HG02759 (cell line): ENCODE measurements around the gene CWC27.

Source experiments
- ATAC-seq: cut with Tn5 transposase; IDR thresholded peaks from one replicate; pipeline ENCODE4 v1.9.1; 2021; ENCODE audit warnings: mild to moderate bottlenecking, moderate library complexity; ENCODE audit not compliant: unreplicated experiment

Gene CWC27

DNA sequence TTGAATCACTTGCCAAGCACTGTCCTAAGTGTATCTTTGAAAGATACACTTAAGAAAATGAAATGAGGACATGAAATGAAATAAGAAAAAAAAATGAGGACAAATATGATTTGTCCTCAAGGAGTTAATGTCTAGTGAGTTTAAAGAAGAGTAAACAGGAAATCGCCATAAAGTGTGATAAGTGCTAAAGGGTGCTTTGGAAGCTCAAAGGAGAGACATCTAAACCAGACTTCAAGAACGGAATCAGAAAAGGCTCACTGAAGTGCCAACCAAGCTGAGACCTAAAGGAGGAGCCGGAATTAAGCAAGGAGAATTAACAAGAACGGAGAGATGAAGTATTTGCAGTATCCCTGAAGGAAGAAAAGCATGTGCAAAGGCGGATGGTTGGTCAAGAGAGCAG is 200.8 kb downstream of the CWC27 start:
- no peak for ATAC-seq

DNA sequence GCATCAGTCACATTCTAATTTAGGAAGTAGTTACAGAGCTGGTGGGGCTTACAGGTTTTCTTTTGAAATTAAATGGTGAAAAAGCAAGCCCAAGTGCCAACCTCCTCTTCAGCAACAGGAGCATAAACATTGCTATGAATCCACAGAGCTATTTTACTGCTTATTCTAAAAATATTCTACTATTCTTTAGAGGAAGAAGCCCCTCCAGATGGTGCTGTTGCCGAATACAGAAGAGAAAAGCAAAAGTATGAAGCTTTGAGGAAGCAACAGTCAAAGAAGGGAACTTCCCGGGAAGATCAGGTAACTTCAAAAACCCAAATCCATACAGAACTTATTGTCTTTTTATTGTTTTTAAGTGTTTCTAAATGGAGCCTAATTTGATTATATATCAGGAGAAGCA is 202.8 kb downstream of the CWC27 start:
- no peak for ATAC-seq

DNA sequence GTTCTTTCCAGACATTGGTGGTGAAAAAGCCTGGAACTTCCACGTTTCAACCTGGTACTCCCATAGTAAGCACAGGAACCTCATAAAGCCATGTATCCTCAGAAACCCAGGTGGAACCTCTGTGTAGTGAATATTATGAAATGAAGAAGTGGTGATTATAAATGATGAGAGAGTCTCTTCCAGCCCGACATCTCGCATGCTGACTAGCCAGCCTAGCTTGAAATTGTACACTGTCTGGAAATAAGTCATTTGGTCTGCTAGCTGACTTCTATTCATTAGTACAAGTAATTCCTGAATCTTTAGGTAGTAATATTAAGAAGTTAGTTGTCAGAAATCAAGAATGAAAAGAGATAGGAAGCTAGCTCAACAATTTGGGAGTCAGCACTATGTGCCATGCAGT is 203.3 kb downstream of the CWC27 start:
- no peak for ATAC-seq

DNA sequence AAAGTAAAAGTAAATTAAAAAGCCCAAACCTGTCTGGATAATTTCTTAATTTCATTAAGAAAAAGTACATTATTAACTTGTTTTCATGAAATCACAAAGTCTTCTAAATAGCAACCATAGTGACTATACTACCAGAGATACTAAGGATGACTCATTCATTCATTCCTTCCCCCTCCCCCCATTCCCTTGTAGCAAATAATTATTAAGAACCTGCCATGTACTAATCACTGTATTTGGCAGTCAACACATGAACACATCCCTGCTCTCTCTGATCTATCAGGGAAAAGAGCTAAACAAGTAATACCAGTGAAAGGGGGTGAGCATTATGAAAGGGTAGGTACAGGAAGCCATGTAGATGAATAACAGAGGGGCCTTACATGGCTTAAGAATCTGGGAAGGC is 203.9 kb downstream of the CWC27 start:
- ATAC-seq, result no peak

DNA sequence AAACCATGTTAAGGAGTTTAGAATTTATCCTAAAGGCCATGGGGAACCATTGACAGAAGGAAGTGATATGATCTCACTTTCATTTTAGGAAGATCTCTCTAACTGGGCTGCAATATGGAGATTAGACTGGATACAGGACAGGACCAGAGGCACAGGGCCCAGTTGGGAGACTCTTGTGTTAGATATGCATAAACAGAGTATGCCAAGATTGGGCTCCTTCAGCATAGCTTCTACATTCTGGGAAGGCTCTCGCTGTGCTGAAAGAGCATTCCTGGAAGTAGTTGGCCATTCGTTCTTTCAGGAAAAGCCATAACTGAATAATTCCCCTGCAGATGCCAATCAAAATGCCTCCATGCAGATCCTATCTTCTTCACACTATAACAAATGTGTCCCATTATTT is 204.5 kb downstream of the CWC27 start:
- no peak for ATAC-seq

DNA sequence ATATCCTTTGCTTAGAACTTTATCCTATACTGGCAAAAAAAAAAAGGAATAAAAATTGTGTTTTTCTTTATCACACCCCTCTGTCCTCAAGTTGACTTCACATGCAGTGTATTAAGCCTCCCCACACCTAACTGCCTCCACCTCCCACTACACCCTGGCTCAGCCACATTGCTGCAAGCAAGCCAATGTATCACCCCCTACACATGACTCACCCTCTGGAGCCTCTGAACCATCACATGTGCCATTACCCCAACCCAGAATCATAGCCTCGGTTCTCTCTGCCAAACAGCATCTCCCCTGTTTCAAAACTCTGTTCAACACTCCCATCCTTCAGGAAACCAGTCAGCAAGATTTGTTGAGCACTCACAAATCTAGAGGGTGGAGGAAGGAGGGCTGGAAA is 209.0 kb downstream of the CWC27 start:
- ATAC-seq, result no peak

DNA sequence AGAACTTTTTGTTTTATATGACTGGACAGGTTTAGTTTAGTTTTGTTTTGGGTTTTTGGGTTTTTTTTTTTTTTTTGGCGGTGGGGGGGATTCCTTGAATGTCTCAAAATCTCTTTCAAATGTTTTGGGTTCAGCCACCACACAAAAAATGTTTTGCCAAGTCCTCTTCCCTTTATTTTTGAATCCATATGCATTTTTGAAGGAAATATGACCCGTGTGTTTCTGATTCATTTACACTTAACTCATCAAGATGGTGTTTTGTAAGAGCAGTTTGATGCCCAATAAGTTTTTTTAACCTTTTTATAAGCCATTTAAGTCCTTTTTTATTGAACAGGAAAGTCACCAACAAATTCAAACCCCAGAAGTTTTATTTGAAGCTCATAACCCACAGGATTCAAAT is 209.8 kb downstream of the CWC27 start:
- ATAC-seq, result no peak

DNA sequence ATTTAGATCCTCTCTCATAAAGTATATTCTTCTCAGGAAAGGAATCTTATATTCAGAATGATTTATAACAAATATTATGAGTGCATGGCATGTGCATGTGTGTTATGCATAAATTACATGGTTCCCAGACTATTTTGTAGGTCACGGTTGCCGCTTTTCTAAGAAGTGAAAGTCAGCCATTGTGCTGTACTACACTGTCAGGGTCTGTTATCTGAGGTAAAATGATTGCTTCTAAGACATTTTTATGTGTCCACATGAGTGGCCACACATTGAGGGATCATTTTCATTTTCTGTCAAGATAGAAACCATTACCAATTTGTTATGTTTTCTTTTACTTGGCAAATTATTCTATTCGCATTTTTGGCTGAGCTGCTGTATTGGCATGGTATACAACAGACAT is 210.8 kb downstream of the CWC27 start:
- no peak for ATAC-seq

DNA sequence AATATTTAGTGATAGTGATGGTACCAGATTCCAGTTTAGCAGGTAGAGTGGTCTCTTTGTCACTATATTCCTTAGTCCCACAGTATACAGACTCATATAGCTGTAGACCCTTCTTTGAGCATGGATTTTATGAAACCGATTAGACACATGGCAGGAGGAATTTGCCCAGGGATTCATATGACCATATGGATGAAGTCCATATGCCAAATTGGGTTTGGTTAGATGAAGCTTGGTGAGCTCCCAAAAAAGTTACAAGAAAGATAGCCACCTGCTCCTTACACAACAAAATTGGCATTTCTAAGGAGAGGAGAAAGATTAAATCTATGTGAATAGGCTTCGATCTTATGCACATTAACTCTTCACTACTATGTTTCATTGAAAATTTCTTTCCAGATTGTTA is 211.4 kb downstream of the CWC27 start:
- no peak for ATAC-seq

DNA sequence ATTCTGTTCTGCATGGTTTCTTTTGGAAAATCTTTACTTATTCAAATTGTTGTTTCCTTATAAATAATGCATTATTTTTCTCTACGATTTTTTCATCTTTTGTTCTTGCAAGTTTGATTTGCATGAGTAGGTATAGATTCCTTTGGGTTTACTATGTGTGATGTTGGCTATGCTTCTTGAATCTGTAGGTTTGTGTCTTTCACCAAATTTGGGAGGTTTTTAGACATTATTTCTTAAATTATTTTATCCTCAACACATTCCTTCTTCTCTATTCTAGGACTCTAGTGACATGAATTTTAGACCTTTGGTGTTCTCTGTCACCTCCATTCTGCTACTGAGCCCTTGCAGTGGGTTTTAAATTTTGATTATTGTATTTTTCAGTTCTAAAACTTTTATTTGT is 219.0 kb downstream of the CWC27 start:
- no peak for ATAC-seq

DNA sequence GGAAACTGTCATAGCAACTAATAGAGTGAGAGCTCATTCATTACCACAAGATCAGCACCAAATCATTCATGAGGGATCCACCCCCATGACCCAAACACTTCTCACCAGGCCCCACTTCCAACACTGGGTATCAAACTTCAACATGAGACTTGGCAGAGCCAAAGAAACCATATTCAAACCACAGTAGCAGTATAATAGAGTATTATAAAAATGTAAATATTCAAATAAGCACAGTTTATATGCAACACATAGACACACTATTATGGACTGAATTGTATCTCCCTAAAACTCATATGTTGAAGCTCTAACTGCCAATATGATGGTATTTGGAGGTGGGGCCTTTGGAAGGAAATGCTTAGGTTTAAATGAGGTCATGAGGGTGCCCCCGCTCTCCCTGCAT is 240.5 kb downstream of the CWC27 start:
- ATAC-seq, result no peak

DNA sequence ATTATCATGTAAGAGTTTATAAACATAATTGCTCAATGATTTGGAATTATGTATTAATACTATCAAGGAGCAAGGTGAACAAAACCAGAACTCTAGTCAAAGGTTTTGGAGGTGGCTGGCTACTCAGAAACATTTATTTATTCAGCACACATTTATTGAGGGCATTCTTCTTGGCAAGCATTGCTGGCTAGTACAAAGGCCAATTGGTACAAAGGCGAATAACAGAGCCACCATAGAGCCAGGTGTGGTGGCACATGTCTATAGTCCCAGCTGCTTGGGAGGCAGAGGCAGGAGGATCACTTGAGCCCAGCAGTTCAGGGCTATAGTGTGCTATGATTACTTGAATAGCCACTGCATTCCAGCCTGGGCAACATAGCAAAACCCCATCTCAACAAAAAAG is 242.1 kb downstream of the CWC27 start:
- ATAC-seq, result no peak

DNA sequence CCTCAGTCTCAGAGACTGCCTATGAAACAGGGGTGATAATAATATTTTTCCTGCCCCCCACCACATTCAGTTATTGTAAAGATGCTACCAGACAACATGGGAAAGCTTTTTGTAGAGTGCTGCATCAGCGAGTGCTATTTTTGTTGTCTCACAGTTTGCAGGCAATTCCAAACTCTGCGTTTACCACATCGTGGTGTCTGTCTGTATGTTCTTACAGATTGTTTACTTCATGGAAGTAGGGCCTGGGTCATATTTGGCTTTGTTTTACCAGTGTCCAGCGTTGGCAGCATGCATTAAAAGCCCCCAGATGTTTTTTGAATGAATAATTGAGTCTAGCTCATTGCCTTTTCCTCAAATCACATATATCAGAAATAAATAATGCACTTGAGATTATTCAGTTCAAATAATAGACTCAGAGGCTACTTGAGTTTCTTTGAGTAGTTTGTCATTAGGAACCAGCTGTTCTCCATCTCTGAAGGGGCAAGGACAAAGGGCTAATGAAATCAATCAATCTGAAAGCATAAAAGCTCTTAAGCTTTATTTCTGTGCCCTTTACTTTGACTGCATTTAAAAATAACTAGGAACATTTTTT is 243.7 kb downstream of the CWC27 start:
- no peak for ATAC-seq

DNA sequence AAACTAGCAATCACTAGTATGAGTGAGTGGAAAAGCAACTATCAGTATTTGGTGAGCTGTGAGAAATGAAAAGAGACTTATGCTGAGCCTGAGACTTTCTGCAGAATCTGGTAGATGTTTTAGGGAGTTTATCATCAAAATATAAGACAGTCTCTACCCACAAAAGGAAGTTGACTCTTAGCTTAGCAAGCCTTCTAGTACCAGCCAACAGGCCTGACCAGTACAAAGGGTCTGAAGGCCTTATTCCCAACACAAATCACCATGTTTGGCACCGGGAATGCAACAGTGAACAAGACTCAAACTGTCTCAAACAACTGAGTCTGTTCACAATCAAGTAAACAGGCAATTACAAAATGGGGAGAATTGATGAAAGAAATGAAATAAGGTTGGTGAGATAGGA is 244.4 kb downstream of the CWC27 start:
- ATAC-seq, result no peak

DNA sequence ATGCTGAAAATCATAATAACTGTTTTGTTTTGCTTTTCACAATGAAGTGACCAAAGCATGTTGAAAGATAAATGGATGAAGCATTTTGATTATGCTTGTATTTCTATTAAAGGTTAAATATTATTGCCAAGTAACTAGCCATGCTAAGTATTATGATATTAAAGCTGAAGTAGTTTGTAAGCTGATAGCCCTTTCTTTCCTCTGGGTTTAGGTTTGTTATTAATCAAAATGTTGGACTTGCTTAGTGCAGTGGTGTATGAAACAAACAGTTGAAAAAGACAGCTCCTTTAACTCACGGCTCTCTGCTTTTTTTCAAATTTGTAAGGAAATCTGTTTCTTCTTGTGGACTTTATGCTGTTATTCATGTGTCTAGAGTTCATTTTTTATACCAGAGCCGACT is 246.0 kb downstream of the CWC27 start:
- ATAC-seq, result no peak

DNA sequence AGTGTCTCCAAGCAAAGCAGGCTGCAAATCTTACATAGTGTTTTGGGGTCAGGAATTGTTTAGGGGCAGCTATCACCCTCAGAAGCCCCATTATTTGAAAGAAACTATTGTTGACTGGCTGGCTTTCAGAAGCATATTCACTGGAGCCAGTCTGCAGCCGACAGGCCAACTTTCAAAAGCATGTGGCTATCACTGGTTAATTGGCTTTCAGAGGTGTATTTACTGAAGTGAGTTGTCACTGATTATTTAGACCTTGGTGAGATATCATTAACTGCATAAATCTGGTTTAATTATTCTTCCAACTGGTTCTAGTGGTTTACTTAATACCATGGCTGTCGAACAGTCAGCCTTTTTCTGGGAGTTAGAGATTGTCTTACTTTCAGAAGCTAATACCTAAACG is 247.0 kb downstream of the CWC27 start:
- ATAC-seq, result no peak

DNA sequence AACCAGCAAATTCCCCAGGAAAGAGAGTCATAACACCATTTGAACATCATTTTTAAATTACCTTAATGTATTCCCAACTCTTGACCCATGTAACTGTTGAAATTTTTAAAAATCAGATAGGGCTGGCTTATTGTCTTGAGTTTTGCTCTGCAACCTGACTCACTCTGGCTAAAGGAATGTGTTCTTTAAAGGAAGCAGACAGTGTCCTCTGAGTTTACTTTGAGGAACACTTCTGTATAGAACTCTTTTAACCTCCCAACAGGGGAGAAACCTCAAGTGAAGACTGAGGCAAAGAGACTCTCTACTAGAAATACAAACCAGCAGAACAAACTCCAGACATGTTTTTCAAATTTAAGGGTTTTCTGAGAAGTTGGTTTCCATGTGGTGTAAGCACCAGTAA is 248.9 kb downstream of the CWC27 start:
- ATAC-seq, result no peak

DNA sequence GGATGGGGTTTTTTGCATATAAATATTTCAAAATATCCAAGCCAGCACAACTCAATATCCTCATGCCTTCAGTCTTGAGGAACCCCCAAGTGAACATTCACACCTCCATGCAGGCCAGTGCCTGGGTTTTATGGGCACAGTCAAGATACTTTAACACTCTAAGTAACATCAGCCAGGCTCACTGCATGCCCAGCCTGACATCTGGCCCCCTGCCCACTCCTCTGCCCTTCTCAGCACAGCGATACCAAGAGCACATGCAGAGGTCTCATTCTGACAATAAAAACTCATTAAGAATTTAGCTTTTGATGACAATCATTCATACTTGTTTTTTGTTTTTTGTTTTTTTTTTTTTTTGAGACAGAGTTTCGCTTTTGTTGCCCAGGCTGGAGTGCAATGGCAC is 250.0 kb downstream of the CWC27 start:
- no peak for ATAC-seq

DNA sequence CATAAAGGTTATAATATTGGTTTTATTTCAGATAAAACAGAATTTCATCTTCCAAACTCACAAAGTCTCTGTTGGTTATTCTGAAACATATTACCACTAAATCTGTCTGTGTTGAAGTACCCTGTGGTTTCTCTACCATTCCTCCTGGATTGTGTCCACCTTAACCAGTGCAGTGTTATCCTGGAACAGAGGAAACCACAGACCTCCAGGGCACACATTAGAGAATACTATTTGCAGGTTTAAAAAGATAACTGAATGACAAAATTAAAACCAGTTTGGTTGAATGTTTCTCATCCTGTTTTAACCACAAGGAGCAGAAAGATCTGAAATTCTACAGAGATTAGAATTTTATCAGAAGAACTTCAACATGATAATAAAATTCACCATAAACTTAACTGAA is 251.8 kb downstream of the CWC27 start:
- ATAC-seq, result no peak

DNA sequence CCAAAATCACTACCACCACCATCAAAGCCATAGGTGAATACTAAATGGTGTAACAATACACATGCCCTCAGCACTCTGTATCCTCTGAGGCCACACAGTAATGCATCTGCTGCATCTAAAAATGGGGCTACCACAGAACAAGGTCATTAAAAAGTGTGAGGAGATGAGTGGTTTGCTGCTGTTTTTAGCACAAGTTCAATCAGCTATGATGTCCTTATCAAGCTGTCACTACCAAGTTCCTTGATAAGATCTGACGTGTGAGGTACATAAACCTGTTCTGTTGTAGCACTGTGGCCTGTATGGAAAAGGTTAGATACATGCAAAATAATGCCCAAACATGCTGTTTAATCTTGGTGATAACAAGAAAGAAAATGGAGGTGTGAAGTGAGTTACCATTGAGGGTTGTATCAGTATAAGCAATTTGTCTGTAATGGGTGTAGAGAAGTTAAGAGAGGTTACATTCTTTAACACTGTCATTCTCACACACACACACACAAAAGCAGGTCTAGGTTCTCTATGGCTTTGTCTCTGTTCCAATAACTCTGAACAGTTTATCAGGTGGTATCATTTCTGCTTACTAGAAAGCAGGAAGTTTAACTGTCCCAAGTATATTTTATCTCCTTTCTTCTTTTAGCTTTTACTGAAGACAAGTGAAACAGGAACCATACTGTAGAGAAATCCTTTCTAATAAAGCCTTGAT is 252.9 kb downstream of the CWC27 start:
- ATAC-seq, result peak; percentile 43

DNA sequence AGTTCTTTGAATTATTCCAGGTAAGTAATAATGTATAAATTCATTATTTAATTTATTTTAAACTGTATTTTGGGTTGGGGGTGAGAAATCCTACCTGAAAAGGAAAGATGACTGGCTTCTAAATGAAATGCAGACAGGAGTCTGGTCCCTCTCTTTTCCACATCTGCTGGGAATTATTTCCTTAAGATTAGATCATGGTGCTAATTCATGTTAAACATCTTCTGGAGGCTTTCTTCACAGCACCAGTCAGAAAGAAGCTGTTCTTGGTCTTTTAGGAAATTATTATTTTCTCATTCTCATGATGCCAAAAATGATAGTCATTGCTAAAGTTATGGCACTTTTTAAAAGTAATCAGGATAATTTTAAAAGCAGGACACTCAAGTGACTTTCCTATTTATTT is 254.2 kb downstream of the CWC27 start:
- no peak for ATAC-seq

DNA sequence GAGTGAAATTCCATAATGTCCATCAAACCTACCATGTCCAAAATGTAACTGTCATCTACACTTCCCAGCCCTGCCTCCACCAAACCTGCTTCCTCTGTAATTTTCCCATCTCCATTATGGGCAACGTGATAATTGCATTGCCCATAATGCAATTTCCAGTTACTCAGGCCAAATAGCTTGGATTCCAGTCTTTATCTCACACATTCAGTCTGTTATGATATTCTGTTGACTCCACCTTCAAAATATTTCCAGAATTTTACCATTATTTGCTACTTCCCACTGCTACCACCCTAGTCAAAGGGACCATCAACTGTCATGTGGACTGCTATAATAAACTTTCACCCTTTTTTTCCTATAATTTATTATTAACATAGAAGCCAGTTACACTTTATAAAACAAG is 256.0 kb downstream of the CWC27 start:
- ATAC-seq, result no peak
